GM23248 (cell line): ENCODE measurements around the gene PI4KA. TPM values are rescaled to one million over a fixed set of nuclear protein-coding genes. Genes with fewer than 3 reads are reported as not detected.

Experiments
- DNase-seq: peaks from one replicate; pipeline ENCODE4 v3.0.0-alpha.2; 2015
- H2AFZ ChIP-seq: fragments of 200-600 bp; sonication (generic); 2 replicates; pipeline ENCODE4 v1.6.1; 2016; ENCODE audit warnings: antibody characterized with exemption
- H3F3A ChIP-seq: fragments of 200-600 bp; sonication (generic); 2 replicates; pipeline ENCODE4 v1.6.1; 2016; ENCODE audit warnings: mild to moderate bottlenecking, antibody characterized with exemption, mixed run types; ENCODE audit not compliant: insufficient read depth
- H3K27ac ChIP-seq: fragments of 200-600 bp; sonication (generic); 2 replicates; pipeline ENCODE4 v1.5.1; 2016; ENCODE audit warnings: mild to moderate bottlenecking
- H3K27me3 ChIP-seq: fragments of 200-600 bp; sonication (generic); replicated peaks from 2 replicates; pipeline ENCODE4 v1.6.1; 2016; ENCODE audit warnings: mild to moderate bottlenecking; ENCODE audit not compliant: insufficient read depth
- H3K36me3 ChIP-seq: fragments of 200-600 bp; sonication (generic); 2 replicates; pipeline ENCODE4 v1.6.1; 2016; ENCODE audit warnings: low read depth, mild to moderate bottlenecking
- H3K4me1 ChIP-seq: fragments of 200-600 bp; sonication (generic); 2 replicates; pipeline ENCODE4 v1.6.1; 2016; ENCODE audit warnings: mild to moderate bottlenecking; ENCODE audit not compliant: insufficient read depth
- H3K4me2 ChIP-seq: fragments of 200-600 bp; sonication (generic); one replicate; pipeline ENCODE4 v1.6.1; 2016; ENCODE audit warnings: mild to moderate bottlenecking; ENCODE audit not compliant: unreplicated experiment
- H3K4me3 ChIP-seq: fragments of 200-600 bp; sonication (generic); 2 replicates; pipeline ENCODE4 v1.5.1; 2016; ENCODE audit warnings: mild to moderate bottlenecking
- H3K79me2 ChIP-seq: fragments of 200-600 bp; sonication (generic); 2 replicates; pipeline ENCODE4 v1.6.1; 2016; ENCODE audit warnings: mild to moderate bottlenecking; ENCODE audit not compliant: insufficient read depth
- H3K9ac ChIP-seq: fragments of 200-600 bp; sonication (generic); 2 replicates; pipeline ENCODE4 v1.6.1; 2016; ENCODE audit warnings: mild to moderate bottlenecking
- H3K9me2 ChIP-seq: fragments of 200-600 bp; sonication (generic); 2 replicates; pipeline ENCODE4 v1.6.1; 2016; ENCODE audit warnings: mixed run types, mild to moderate bottlenecking, moderate library complexity; ENCODE audit not compliant: insufficient read depth
- H3K9me3 ChIP-seq: fragments of 200-600 bp; sonication (generic); one replicate; pipeline ENCODE4 v1.6.1; 2017; ENCODE audit warnings: low read depth
- H4K20me1 ChIP-seq: fragments of 200-600 bp; sonication (generic); 2 replicates; pipeline ENCODE4 v1.6.0; 2016; ENCODE audit not compliant: insufficient read depth
- EZH2 ChIP-seq: fragments of 200-600 bp; sonication (generic); IDR thresholded peaks from 2 replicates; pipeline ENCODE4 v1.6.1; 2018; ENCODE audit warnings: antibody characterized with exemption, mild to moderate bottlenecking; ENCODE audit not compliant: insufficient read depth, poor library complexity, severe bottlenecking
- EZH2phosphoT487 ChIP-seq: fragments of 200-600 bp; sonication (generic); IDR thresholded peaks from 2 replicates; pipeline ENCODE4 v1.6.1; 2018; ENCODE audit warnings: antibody characterized with exemption, moderate library complexity, mild to moderate bottlenecking, low read depth; ENCODE audit not compliant: insufficient read depth
- WGBS, 2 experiments: methylation state at CpG; one replicate each; pipeline ENCODE4 v1.1.6; 2015 to 2017; ENCODE audit warnings: low lambda C conversion rate in 2 of 2, low coverage in 1 of 2; ENCODE audit errors: missing lambda C conversion rate in 2 of 2; 5-methylcytosine and 5-hydroxymethylcytosine counted together
- in situ Hi-C: fragments of 300-500 bp; cut with MboI; formaldehyde crosslinking; loops from 2 replicates; pipeline ENCODE4 v1.15.0; 2020
- polyA plus RNA-seq: library from polyadenylated mRNA; unstranded; fragments of >200 nt; fragmentation: Nextera tagmentation; extraction: Ambion mirVana; gene quantifications from 2 replicates; pipeline ENCODE4 v1.2.1, GENCODE V29; 2016
- total RNA-seq: library from RNA; depleted of rRNA; stranded (reverse); fragments of >200 nt; shearing (Covaris generic); gene quantifications from 2 replicates; pipeline ENCODE4 v1.2.3, GENCODE V29; 2014

The PI4KA gene
- total and polyA plus RNA-seq, 2 experiments from 2014 or later, result 31.1 to 34.5 TPM

DNA sequence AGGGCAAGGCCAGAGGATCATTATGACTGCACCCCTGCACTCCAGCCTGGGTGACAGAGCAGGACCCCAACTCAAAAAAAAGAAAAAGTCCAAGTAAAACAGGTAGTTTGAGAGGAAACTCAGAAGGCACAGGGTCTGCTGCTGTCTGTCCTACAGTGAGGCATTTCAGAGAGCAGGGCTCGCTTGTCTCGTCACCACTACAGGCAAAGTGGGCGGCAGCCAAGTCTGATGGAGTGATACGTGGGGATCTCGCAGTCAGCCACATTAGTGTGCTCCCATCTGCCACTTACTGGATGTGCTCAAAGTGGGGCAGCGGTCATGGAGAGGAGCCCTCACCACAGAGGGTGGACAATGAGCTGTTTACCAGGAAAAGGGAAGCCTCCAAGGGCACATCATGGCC, 42.1 kb downstream of the PI4KA start:
- TF ChIP-seq EZH2 (no peak), EZH2phosphoT487 (no peak)
- no peaks in the 10 kb centered on the region for H3F3A ChIP-seq
- H3K4me3 ChIP-seq, result no peak overlapping the region
- in situ Hi-C loops, result no loop called here
- H3K4me2 ChIP-seq, result no peak overlapping the region
- no peaks in the 10 kb centered on the region for H4K20me1 ChIP-seq
- peaks cover 21% of the 10 kb centered on the region; the same call in 1 of the 2 replicates for H3K36me3 ChIP-seq
- no peak overlapping the region for H2AFZ ChIP-seq
- H3K4me1 ChIP-seq, result no peaks in the 10 kb centered on the region
- WGBS, 2 experiments, result 89 to 91% methylated on average over 6 of the region's 6 CpGs
- H3K79me2 ChIP-seq, result no peaks in the 10 kb centered on the region
- no peaks in the 10 kb centered on the region for H3K9me3 ChIP-seq
- H3K9me2 ChIP-seq, result no peaks in the 10 kb centered on the region
- H3K9ac ChIP-seq, result no peak overlapping the region
- no peak overlapping the region for H3K27ac ChIP-seq
- DNase-seq, result no peak
- no peaks in the 10 kb centered on the region for H3K27me3 ChIP-seq

DNA sequence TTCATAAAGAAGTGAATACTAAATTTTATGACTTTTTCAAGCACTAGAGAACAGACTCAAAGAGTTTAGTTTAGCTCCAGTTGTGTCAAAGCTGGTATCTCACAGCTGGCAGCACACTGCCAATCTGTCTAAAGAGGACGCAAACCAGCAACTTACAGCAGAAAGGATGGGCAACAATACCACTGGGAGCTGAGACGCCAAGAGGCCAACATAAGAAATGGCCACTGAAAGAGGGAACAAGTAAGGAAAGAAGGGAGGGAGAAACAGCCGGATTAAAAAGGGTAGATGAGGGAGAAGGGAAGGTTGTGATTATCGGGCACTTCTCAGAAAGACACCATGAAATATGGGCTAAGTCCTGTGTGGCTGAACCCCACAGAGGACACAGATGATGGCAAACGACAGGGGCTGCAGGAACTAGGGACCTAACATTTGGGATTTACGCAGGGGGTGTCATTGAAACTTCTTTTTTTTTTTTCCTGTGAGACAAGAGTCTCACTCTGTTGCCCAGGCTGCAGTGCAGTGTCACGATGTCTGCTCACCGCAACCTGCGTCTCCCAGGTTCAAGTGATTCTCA, 43.0 kb downstream of the PI4KA start:
- Histone ChIP-seq H3F3A (no peaks in the 10 kb centered on the region), H3K36me3 (peaks cover 21% of the 10 kb centered on the region; the same call in 1 of the 2 replicates), H3K4me3 (no peak overlapping the region), H3K4me1 (no peaks in the 10 kb centered on the region), H3K27me3 (no peaks in the 10 kb centered on the region), H3K9me3 (no peaks in the 10 kb centered on the region), H4K20me1 (no peaks in the 10 kb centered on the region), H3K9ac (no peak overlapping the region), H3K27ac (no peak overlapping the region), H3K9me2 (no peaks in the 10 kb centered on the region), H2AFZ (no peak overlapping the region), H3K79me2 (no peaks in the 10 kb centered on the region), H3K4me2 (no peak overlapping the region)
- 93 to 95% methylated on average over 9 of the region's 9 CpGs for WGBS, 2 experiments
- DNase-seq, result no peak
- TF ChIP-seq EZH2phosphoT487, result no peak
- no peak for TF ChIP-seq EZH2
- in situ Hi-C loops, result no loop called here

GRCh38 chr22:20814221-20814808, 44.3 kb downstream of the PI4KA start:
- Histone ChIP-seq H3F3A (no peaks in the 10 kb centered on the region), H3K9me3 (no peaks in the 10 kb centered on the region), H3K9ac (no peak overlapping the region), H3K9me2 (no peaks in the 10 kb centered on the region), H2AFZ (no peak overlapping the region), H3K27me3 (no peaks in the 10 kb centered on the region), H3K4me2 (no peak overlapping the region), H3K4me1 (no peaks in the 10 kb centered on the region), H4K20me1 (no peaks in the 10 kb centered on the region), H3K4me3 (no peak overlapping the region), H3K79me2 (no peaks in the 10 kb centered on the region), H3K36me3 (peaks cover 23% of the 10 kb centered on the region), H3K27ac (no peak overlapping the region)
- DNase-seq, result no peak
- in situ Hi-C loops, result no loop called here
- 97 to 98% methylated on average over 5 of the region's 5 CpGs for WGBS, 2 experiments
- TF ChIP-seq EZH2, result no peak
- TF ChIP-seq EZH2phosphoT487, result no peak

GRCh38 chr22:20813056-20813455, 45.6 kb downstream of the PI4KA start:
- H2AFZ ChIP-seq, result no peak overlapping the region
- peaks cover under 1% of the 10 kb centered on the region; the same call in 1 of the 2 replicates for H3K4me1 ChIP-seq
- no peaks in the 10 kb centered on the region for H3K9me3 ChIP-seq
- no peaks in the 10 kb centered on the region for H3K9me2 ChIP-seq
- H3K27me3 ChIP-seq, result no peaks in the 10 kb centered on the region
- no peak overlapping the region for H3K27ac ChIP-seq
- no peaks in the 10 kb centered on the region for H4K20me1 ChIP-seq
- peaks cover 11% of the 10 kb centered on the region for H3F3A ChIP-seq
- no peak overlapping the region for H3K4me2 ChIP-seq
- WGBS, 2 experiments, result 96 to 99% methylated on average over 4 of the region's 4 CpGs
- in situ Hi-C loops, result no loop called here
- no peak for DNase-seq
- no peaks in the 10 kb centered on the region for H3K79me2 ChIP-seq
- no peak overlapping the region for H3K9ac ChIP-seq
- no peak for TF ChIP-seq EZH2
- no peak for TF ChIP-seq EZH2phosphoT487
- H3K4me3 ChIP-seq, result no peak overlapping the region
- peaks cover 22% of the 10 kb centered on the region for H3K36me3 ChIP-seq
